ENCODE results near the gene HPN. TPM values are rescaled to one million over a fixed set of nuclear protein-coding genes. Genes with fewer than 3 reads are reported as not detected.

The HPN gene
- total and polyA plus RNA-seq, 10 of the 15 experiments (the other 5 are each of a cell fraction or from before 2014, with no cell fraction given) = 0.21 to 0.35 TPM; not detected in 8

- no peak for TF ChIP-seq ZNF622 (IDR thresholded peaks at IDR 0.05)
- TF ChIP-seq, protein P1, sequence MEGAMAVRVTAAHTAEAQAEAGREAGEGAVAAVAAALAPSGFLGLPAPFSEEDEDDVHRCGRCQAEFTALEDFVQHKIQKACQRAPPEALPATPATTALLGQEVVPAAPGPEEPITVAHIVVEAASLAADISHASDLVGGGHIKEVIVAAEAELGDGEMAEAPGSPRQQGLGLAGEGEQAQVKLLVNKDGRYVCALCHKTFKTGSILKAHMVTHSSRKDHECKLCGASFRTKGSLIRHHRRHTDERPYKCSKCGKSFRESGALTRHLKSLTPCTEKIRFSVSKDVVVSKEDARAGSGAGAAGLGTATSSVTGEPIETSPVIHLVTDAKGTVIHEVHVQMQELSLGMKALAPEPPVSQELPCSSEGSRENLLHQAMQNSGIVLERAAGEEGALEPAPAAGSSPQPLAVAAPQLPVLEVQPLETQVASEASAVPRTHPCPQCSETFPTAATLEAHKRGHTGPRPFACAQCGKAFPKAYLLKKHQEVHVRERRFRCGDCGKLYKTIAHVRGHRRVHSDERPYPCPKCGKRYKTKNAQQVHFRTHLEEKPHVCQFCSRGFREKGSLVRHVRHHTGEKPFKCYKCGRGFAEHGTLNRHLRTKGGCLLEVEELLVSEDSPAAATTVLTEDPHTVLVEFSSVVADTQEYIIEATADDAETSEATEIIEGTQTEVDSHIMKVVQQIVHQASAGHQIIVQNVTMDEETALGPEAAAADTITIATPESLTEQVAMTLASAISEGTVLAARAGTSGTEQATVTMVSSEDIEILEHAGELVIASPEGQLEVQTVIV (IDR thresholded peaks at IDR 0.05; ENCODE audit: borderline replicate concordance, partially characterized antibody) = no peak
- TF ChIP-seq IRF5 (IDR thresholded peaks at IDR 0.05; ENCODE audit: borderline replicate concordance) = no peak
- TF ChIP-seq HSF1 (IDR thresholded peaks at IDR 0.05; ENCODE audit: low read depth, low read length) = no peak
- TF ChIP-seq IRF3 (IDR thresholded peaks at IDR 0.05) = no peak
- no peak for TF ChIP-seq JUNB (IDR thresholded peaks at IDR 0.05)
- TF ChIP-seq NR2C2 (IDR thresholded peaks at IDR 0.05; ENCODE audit: borderline replicate concordance, control insufficient read depth, insufficient read length, low read depth) = no peak
- TF ChIP-seq NBN (IDR thresholded peaks at IDR 0.05) = no peak
- TF ChIP-seq NFIC (IDR thresholded peaks at IDR 0.05; ENCODE audit: low read depth, low read length) = no peak
- TF ChIP-seq RAD21 (IDR thresholded peaks at IDR 0.05; ENCODE audit: insufficient read depth, low read depth, low read length) = no peak
- no peak for TF ChIP-seq SUZ12 (IDR thresholded peaks at IDR 0.05; ENCODE audit: unreplicated experiment)
Observed at GRCh38 chr19:34995551-34995950, 46.0 kb upstream of the HPN start (continued).
